Activated CD8-positive, alpha-beta T cell treated with anti-CD3 and anti-CD28 coated beads, Interleukin-2, amount 10 ng/mL, durations not matched to agents 7 days and 5 days (primary cell): ENCODE data around the gene ARID1B. TPM values are rescaled to one million over a fixed set of nuclear protein-coding genes. Genes with fewer than 3 reads are reported as not detected.

ENCODE experiments used
- ATAC-seq: fragments of 150-1000 bp; cut with Tn5 transposase; one replicate; pipeline ENCODE4 v1.10.0; 2021; ENCODE audit warnings: moderate library complexity
- CTCF ChIA-PET: fragments of 350-600 bp; sonication (Branson Sonifier 250); formaldehyde crosslinking; loops from one replicate; lab custom pipeline; 2021; ENCODE audit warnings: antibody characterized with exemption; lab: Charles Lee
- POLR2A ChIA-PET: fragments of 350-600 bp; sonication (Branson Sonifier 250); formaldehyde crosslinking; loops from one replicate; lab custom pipeline; 2021; ENCODE audit warnings: antibody characterized with exemption; lab: Charles Lee
- DNase-seq: peaks from one replicate; pipeline ENCODE4 v3.0.0-alpha.2; 2020
- H3K27ac Mint-ChIP-seq: one replicate; pipeline ENCODE4 v1.8.0; 2021; ENCODE audit warnings: mild to moderate bottlenecking, mixed read lengths
- H3K27me3 Mint-ChIP-seq: one replicate; pipeline ENCODE4 v1.8.0; 2021; ENCODE audit warnings: low read depth, mixed read lengths
- H3K36me3 Mint-ChIP-seq: one replicate; pipeline ENCODE4 v1.8.0; 2021; ENCODE audit warnings: low read depth, mixed read lengths
- H3K4me1 Mint-ChIP-seq: one replicate; pipeline ENCODE4 v1.8.0; 2021; ENCODE audit warnings: low read depth, mixed read lengths
- H3K4me3 Mint-ChIP-seq: one replicate; pipeline ENCODE4 v1.8.0; 2021; ENCODE audit warnings: mild to moderate bottlenecking, mixed read lengths
- H3K9me3 Mint-ChIP-seq: one replicate; pipeline ENCODE4 v1.8.0; 2022; ENCODE audit warnings: mixed read lengths; ENCODE audit not compliant: insufficient read depth
- total RNA-seq, 2 experiments: library from RNA; stranded (reverse); gene quantifications; one replicate each; pipeline ENCODE4 v1.2.3, GENCODE V29; 2021

ARID1B gene
- total RNA-seq, 2 experiments from 2014 or later: 60.9 to 62.4 TPM

- no peak overlapping the region for H3K27ac Mint-ChIP-seq
- POLR2A ChIA-PET: interaction anchor here (0.6 kb wide), 1 partner anchor 193 kb away, joined by 3 read pairs; no protein-coding TSS in a partner anchor
- no peaks in the 10 kb centered on the region for H3K36me3 Mint-ChIP-seq
- no peak overlapping the region for H3K4me3 Mint-ChIP-seq
- ATAC-seq (no peak), DNase-seq (no peak)
- peaks cover 2% of the 10 kb centered on the region for H3K27me3 Mint-ChIP-seq
- no peaks in the 10 kb centered on the region for H3K9me3 Mint-ChIP-seq
- CTCF ChIA-PET: interaction anchor here (1.6 kb wide), 1 partner anchor 20 kb away, joined by 3 read pairs; no protein-coding TSS in a partner anchor
- peaks cover 4% of the 10 kb centered on the region for H3K4me1 Mint-ChIP-seq
Measured at GRCh38 chr6:157215717-157216116, 438.5 kb downstream of the ARID1B start.

DNA sequence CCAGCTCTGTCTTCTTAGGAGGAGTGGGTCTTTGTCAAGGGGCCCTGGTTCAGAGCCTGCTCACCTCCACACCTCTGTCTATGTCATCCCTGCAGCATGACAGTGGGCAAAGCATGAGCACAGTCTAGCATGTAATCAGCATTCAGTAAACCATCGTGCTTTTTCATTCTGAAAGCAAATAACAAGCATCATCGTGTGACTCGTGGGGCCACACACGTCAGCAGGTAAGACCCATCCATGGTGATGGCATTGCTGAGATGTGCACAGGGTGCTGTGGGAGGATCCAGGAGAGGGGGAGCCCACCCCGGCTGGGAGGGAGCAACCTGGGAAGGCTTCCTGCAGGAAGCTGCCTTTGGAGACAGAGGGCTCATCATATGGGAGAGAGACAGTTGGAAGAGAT lies 439.4 kb downstream of the ARID1B start:
- POLR2A ChIA-PET: no interaction called here
- DNase-seq (no peak), ATAC-seq (no peak)
- no peak overlapping the region for H3K4me3 Mint-ChIP-seq
- no peaks in the 10 kb centered on the region for H3K36me3 Mint-ChIP-seq
- no peaks in the 10 kb centered on the region for H3K9me3 Mint-ChIP-seq
- CTCF ChIA-PET: interaction anchor here (1.6 kb wide), 1 partner anchor 19 kb away, joined by 3 read pairs; no protein-coding TSS in a partner anchor
- peaks cover 12% of the 10 kb centered on the region for H3K4me1 Mint-ChIP-seq
- H3K27ac Mint-ChIP-seq: no peak overlapping the region
- H3K27me3 Mint-ChIP-seq: peaks cover 2% of the 10 kb centered on the region

GRCh38 chr6:157217198-157217893 lies 440.2 kb downstream of the ARID1B start:
- Mint-ChIP-seq H3K4me3 (no peak overlapping the region), H3K9me3 (no peaks in the 10 kb centered on the region), H3K4me1 (peaks cover 19% of the 10 kb centered on the region), H3K36me3 (no peaks in the 10 kb centered on the region), H3K27me3 (peaks cover 2% of the 10 kb centered on the region), H3K27ac (no peak overlapping the region)
- ATAC-seq (no peak), DNase-seq (no peak)
- ChIA-PET POLR2A (no interaction called here), CTCF (no interaction called here)

DNA sequence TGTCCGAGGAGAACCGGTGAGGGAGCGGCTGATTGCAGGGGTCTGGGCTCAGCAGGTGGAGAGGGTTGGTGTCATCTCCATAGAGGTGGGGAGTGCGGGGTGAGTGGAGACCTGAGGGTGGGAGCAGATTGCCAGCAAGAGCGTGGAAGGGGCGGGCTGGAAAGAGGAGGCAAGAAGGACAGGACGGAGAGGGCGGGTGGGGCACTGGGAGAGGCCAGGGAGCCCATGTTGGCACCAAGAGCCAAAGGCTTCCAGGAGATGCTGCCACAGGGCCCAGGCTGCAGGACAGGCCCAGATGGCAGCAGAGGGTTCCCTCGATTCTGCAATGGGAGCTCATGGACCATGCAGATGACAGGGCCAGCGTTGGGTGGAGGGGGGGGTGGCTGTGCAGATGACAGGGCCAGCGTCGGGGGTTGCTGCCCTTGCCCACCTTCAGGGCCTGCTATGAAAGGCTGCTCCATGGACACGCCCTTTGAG lies 440.8 kb downstream of the ARID1B start:
- no peak overlapping the region for H3K27ac Mint-ChIP-seq
- peaks cover 2% of the 10 kb centered on the region for H3K27me3 Mint-ChIP-seq
- no peak for DNase-seq
- H3K4me3 Mint-ChIP-seq: no peak overlapping the region
- ChIA-PET CTCF (no interaction called here), POLR2A (no interaction called here)
- H3K9me3 Mint-ChIP-seq: no peaks in the 10 kb centered on the region
- peaks cover 25% of the 10 kb centered on the region for H3K4me1 Mint-ChIP-seq
- no peak for ATAC-seq
- H3K36me3 Mint-ChIP-seq: no peaks in the 10 kb centered on the region

DNA sequence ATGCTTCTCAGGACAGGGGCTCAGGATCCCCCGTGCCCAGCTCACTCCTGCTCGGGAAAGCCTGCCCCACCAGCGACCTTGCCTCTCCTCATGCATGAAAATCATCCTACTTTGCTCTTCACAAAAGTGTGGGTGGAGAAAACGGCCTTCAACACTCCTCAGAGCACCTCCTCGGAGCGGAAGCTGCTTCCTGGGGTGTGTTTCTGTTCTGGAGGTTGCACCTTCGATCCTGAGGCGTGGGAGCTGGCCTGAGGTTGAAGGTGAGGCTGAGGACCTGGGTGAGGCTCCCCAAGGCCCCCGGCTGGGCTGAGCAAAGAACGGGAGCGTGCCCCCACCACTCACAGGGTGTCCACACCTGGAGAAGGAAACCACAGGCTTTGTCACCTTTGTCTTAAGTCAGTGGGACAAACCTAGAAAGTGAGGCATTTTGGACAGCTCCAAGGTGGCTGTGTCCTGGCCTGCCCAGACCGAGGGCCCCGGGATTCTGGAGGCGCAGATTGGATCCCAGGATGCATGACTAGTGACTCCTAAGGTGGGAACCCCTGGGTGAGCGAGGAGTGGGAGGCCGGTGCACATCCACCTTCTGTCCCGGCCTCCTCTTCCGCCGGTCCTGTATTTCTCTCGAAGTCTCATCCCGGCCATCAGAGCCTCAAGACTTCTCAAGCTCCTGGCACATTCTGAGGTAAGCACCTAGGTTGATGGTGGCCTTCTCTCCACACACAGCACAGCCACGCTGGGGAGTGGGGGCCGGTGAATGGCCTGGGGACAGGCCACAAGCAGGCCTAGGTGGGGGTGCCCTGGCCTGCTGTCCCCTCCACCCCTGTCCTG lies 441.4 kb downstream of the ARID1B start:
- H3K36me3 Mint-ChIP-seq: no peaks in the 10 kb centered on the region
- no peak overlapping the region for H3K4me3 Mint-ChIP-seq
- no peak for ATAC-seq
- CTCF ChIA-PET: no interaction called here
- peaks cover 3% of the 10 kb centered on the region for H3K27me3 Mint-ChIP-seq
- no peak overlapping the region for H3K27ac Mint-ChIP-seq
- H3K9me3 Mint-ChIP-seq: no peaks in the 10 kb centered on the region
- DNase-seq: no peak
- peaks cover 32% of the 10 kb centered on the region for H3K4me1 Mint-ChIP-seq
- POLR2A ChIA-PET: no interaction called here

GRCh38 chr6:157219201-157220200 lies 442.3 kb downstream of the ARID1B start:
- Mint-ChIP-seq H3K4me3 (no peak overlapping the region), H3K36me3 (no peaks in the 10 kb centered on the region)
- POLR2A ChIA-PET: interaction anchor here (0.6 kb wide), 1 partner anchor 162 kb away, joined by 3 read pairs; no protein-coding TSS in a partner anchor

GRCh38 chr6:157220485-157220884 lies 443.3 kb downstream of the ARID1B start:
- DNase-seq: no peak
- Mint-ChIP-seq H3K36me3 (no peaks in the 10 kb centered on the region), H3K4me1 (peaks cover 34% of the 10 kb centered on the region), H3K4me3 (peak overlapping the region; percentile 72), H3K27me3 (peaks cover 3% of the 10 kb centered on the region), H3K27ac (no peak overlapping the region), H3K9me3 (no peaks in the 10 kb centered on the region)
- no peak for ATAC-seq
- POLR2A ChIA-PET: interaction anchor here (0.6 kb wide), 1 partner anchor 163 kb away, joined by 3 read pairs; no protein-coding TSS in a partner anchor
- CTCF ChIA-PET: interaction anchor here (0.9 to 1.2 kb wide), 2 partner anchors 22 to 26 kb away, joined by 3 read pairs; no protein-coding TSS in a partner anchor

More at GRCh38 chr6:157219201-157220200, 442.3 kb downstream of the ARID1B start:
- no peak overlapping the region for H3K27ac Mint-ChIP-seq
- DNase-seq: no peak
- ATAC-seq: no peak
- H3K27me3 Mint-ChIP-seq: peaks cover 3% of the 10 kb centered on the region
- H3K9me3 Mint-ChIP-seq: no peaks in the 10 kb centered on the region
- H3K4me1 Mint-ChIP-seq: peaks cover 34% of the 10 kb centered on the region
- CTCF ChIA-PET: interaction anchor here (0.9 kb wide), 1 partner anchor 21 kb away, joined by 3 read pairs; no protein-coding TSS in a partner anchor

GRCh38 chr6:157221049-157221816 lies 444.1 kb downstream of the ARID1B start:
- peak; percentile 90 for ATAC-seq
- H3K9me3 Mint-ChIP-seq: no peaks in the 10 kb centered on the region
- DNase-seq: peak; percentile 88
- peaks cover 3% of the 10 kb centered on the region for H3K27me3 Mint-ChIP-seq
- H3K27ac Mint-ChIP-seq: peak overlapping the region; percentile 93
- H3K36me3 Mint-ChIP-seq: no peaks in the 10 kb centered on the region
- POLR2A ChIA-PET: no interaction called here
- H3K4me1 Mint-ChIP-seq: peaks cover 34% of the 10 kb centered on the region
- peak overlapping the region; percentile 72 for H3K4me3 Mint-ChIP-seq
- CTCF ChIA-PET: interaction anchor here (1.2 to 2.0 kb wide), 2 partner anchors 27 to 53 kb away, joined by 3 to 9 read pairs; no protein-coding TSS in a partner anchor

- ChIA-PET POLR2A (no interaction called here), CTCF (interaction anchor here (1.2 to 2.0 kb wide), 2 partner anchors 27 to 52 kb away, joined by 3 to 9 read pairs; no protein-coding TSS in a partner anchor)
- H3K9me3 Mint-ChIP-seq: no peaks in the 10 kb centered on the region
- no peak for ATAC-seq
- no peak for DNase-seq
- peak overlapping the region; percentile 72 for H3K4me3 Mint-ChIP-seq
- peaks cover 3% of the 10 kb centered on the region for H3K27me3 Mint-ChIP-seq
- H3K36me3 Mint-ChIP-seq: no peaks in the 10 kb centered on the region
- H3K27ac Mint-ChIP-seq: peak overlapping the region; percentile 93
- peaks cover 36% of the 10 kb centered on the region for H3K4me1 Mint-ChIP-seq
Measured at GRCh38 chr6:157221817-157222175, 444.6 kb downstream of the ARID1B start.
